ENCODE measurements around the gene CSK.

The CSK gene

DNA sequence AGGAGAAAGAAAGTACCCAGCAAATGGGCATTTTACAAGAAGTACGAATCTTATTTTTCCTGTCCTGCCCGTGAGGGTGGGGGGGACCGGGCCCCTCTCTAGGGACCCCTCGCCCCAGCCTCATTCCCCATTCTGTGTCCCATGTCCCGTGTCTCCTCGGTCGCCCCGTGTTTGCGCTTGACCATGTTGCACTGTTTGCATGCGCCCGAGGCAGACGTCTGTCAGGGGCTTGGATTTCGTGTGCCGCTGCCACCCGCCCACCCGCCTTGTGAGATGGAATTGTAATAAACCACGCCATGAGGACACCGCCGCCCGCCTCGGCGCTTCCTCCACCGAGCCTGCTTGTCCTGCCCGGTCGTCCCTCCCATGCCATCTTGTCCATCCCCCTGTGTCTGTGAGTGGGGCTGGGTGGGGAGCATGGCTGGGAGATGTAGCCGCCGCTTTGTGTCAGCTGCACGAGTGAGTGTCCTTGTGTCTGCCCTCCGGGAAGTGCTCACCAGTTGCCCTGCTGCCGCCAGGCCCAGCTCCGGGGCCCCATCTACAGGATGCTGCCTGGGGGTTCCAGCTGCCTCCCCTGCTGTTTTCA, 21.1 kb downstream of the CSK start:
- no peak for DNase-seq

- DNase-seq: no peak
Observed at GRCh38 chr15:74804935-74805334, 23.1 kb downstream of the CSK start.

DNA sequence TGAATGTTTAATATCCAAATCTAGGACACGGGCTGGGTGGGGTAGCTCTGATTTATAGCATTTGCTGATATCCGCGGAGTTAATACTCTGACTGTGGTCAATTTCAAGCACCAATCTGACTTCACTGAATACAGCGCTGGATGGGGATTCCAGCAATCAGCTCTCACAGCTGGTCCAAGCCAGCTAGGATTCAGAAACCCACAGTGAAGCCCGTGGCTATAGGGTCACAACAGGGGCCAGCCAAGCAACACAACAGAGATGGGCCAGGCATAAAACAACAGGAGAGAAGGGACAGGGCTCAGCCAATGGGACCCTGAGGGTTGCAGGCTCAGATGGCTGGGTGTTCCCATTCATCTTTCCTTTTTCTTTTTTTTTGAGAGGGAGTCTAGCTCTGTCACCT, 25.4 kb downstream of the CSK start:
- DNase-seq: no peak

DNA sequence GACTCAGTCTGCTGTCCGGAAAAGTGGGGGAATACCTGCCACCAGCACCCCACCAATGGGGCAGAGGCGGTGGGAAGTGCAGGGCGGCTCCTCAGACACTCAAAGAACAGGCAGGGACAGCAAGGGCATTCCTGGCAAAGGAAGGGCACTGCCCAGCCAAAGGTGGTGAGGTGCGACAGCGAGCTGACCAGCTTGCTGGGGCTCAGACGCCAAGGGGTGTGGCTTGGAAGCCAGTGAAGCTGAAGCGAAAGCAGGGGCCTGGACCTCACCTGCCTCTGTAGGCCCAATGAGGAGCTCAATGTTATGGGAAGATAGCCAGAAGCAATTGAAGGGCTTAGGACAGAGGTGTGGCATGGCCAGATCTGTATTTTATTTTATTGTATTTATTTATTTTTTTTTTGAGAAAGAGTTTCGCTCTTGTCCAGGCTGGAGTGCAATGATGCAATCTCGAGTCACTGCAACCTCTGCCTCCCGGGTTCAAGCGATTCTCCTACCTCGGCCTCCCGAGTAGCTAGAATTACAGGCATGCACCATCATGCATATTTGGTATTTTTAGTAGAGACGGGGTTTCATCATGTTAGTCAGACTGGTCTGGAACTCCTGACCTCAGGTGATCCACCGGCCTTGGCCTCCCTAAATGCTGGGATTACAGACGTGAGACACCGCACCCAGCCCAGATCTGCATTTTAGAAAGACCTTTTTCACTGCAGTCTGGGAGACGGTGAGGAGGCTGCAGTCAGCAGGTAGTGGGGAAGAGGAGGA, 26.4 kb downstream of the CSK start:
- DNase-seq: no peak

- no peak for DNase-seq
Observed at GRCh38 chr15:74808840-74809229, 27.0 kb downstream of the CSK start.

- DNase-seq: no peak
Observed at GRCh38 chr15:74809242-74809641, 27.4 kb downstream of the CSK start.

GRCh38 chr15:74809956-74810355, 28.1 kb downstream of the CSK start:
- DNase-seq: no peak

- DNase-seq: no peak
Observed at GRCh38 chr15:74812533-74812932, 30.7 kb downstream of the CSK start, which contains the start of gene LMAN1L. Gene LMAN1L (plus strand): TSS chr15:74812835. CDS start chr15:74812855, 20 bp downstream.

GRCh38 chr15:74815121-74815934, 33.4 kb downstream of the CSK start:
- no peak for DNase-seq

DNA sequence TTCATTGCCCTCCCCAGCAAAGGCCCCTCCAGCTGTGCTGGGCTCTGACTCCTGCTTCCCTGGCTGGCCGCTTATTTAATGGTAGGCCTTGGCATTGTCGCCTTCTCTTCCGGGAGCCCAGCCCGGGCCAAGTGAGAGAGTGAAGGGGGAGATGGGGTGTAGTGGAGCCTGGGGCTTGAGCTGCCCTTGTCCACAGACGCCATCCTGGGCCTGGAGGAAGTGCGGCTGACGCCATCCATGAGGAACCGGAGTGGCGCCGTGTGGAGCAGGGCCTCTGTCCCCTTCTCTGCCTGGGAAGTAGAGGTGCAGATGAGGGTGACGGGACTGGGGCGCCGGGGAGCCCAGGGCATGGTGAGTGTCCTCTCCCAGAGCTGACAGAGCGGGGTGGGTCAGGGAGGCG, 34.1 kb downstream of the CSK start:
- DNase-seq: no peak

DNA sequence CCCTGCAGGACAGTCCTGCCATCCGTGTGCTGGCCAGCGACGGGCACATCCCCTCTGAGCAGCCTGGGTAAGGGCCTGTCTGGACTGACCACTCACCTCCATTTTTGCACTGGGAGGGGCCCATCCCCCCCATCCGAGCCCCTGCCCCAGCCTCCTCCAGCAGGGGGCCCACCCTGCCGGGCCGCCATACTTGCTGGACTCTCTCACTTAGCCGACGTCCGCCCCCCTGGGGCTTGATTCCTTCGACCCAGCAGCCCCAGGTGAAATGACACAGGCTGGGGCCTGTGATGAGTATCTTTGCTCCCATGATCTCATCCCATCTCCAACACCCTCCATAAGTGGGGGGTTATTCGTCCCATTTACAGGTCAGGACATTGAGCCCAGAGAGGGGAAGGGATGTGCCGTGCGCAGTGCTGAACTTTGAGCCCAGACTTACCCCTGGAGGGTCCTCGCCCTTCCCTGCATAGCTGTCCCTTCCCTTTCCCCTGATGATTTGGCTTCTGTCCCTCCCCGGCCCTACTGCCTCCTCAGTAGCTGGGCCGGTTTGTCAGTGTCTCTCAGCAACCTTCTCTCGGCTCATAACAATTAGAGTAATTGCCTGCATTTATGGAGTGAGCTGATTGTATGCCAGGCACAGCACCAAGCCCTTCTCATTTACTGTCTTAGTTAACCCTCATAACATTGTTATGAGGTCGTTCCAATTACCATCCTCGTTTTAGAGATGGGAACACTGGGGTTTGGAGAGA, 34.9 kb downstream of the CSK start:
- no peak for DNase-seq

GRCh38 chr15:74817370-74817737, 35.5 kb downstream of the CSK start:
- DNase-seq: no peak

DNA sequence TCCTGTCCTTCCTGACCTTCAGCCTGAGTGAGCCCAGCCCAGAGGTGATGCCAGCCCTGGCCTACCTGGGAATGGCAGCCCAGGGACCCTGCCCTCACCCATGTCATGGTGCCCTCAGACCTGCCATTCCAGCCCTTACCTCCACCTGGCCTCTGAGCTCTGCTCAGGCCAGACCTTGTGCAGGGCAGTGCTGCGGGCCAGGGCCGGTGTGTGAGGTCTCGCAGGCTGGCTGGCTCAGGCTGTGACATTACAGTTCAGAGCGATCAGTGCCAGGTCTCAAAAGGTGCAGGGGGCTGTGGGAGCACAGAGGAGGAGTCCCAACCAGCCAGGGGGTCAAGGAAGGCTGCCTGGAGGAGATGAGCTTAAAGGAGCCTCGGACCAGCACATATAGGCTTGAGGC, 38.2 kb downstream of the CSK start:
- no peak for DNase-seq

GRCh38 chr15:74821091-74821789, 39.4 kb downstream of the CSK start:
- no peak for DNase-seq

GRCh38 chr15:74821790-74822158, 39.9 kb downstream of the CSK start:
- DNase-seq: no peak

DNA sequence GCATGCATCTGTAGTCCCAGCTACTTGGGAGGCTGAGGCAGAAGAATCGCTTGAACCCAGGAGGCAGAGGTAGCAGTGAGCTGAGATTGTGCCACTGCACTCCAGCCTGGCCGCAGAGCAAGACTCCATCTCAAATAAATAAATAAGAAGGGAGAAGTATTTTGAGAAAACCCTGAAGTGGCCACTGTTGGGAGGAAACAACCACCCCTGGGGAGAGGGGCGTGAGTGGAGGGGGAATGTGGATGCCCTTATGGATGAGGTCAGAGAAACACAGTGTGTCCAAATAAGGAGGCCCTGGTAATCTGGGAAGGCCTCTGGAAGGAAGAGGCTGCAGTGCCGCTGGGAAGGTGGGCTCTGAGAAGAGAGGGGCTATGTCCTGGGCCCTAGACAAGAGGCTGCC, 40.4 kb downstream of the CSK start:
- DNase-seq: no peak

GRCh38 chr15:74823324-74823723, 41.4 kb downstream of the CSK start:
- no peak for DNase-seq

DNA sequence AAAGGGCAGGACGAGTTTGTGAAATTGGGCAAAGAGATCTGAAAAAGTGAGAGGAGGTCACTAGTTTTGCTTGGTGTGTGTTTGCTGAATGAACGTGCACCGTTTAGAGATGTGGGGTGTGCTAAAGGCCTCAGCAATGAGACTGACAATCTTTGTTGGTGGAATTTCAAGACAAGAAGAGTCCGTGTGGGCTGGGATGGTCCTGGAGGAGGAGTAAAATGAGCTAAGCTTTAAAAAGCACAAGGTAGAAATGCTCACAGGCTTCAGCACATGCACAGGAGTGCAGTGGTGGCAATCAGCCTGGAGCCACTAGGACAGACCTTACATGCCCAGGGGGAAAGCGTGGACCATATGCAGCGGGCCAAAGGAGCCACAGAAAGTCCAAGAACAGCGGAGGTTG, 43.1 kb downstream of the CSK start:
- no peak for DNase-seq

GRCh38 chr15:74825866-74826265, 44.0 kb downstream of the CSK start:
- no peak for DNase-seq

DNA sequence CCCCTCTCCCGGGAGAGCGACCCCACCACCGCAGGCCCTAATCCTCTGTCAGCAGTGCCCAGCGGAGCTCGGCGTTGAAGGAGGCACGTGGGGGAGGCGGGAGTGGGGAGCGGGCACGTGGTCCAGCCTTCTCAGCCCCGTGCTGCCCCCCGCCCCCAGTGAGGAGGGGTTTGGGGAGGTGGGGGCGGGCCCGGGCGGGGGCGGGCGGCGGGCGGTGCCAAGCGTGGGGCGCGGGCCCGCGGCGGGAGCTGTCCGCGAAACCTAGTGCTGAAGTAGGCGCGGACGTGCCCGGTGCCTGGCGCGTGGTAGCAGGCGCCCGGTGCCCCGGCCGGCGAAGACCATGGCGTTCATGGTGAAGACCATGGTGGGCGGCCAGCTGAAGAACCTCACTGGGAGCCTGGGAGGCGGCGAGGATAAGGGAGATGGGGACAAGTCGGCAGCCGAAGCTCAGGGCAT, 44.5 kb downstream of the CSK start, which contains the start of gene CPLX3:
Gene CPLX3 (plus strand): TSS at position 264 of the 456 bp plus-strand sequence. CDS start 77 bp downstream, at position 341.
- peak; percentile 23 for DNase-seq

DNA sequence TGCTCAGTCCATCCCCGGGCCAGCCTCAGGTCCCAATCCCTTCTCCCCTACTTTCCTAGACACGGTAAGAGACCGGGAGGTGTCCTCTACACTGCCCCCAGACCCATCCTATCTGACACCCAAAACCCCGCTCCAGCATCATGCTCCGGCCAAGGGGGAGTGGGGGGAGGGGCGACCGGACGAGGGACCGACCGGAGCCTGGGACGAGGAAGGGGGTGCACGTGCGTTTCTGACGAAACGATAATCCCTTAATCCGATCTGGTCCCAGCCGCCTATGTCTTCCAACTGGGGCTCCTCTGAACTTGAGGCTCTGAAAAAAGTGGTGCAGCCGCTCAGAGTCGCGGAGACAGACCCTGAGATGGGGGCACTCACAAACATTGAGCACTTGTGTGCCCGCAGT, 45.0 kb downstream of the CSK start:
- no peak for DNase-seq

DNA sequence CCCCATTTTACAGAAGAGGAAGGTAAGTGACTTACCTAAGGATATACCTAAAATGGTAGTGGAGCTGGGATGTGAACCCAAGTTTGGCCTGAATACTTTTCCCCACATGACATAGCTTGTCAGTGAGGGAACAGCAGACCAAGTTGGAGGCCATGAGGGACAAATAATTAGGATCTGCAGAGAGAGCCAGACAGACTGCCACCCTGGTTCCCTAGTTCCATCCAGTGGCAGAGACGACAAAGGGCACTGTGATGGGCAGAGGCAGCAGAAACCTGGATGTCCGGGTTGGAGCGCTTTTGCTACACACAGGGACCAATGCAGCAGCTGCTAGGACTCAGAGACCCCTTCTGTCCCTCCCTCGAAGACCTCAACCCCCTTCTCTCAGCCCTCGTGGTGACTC, 45.7 kb downstream of the CSK start:
- no peak for DNase-seq
